ENCODE data around the gene IGFL2. TPM values are rescaled to one million over a fixed set of nuclear protein-coding genes. Genes with fewer than 3 reads are reported as not detected.

IGFL2 gene
- total and polyA plus RNA-seq, 10 of the 15 experiments (the other 5 are each of a cell fraction or from before 2014, with no cell fraction given), result 0.19 TPM; not detected in 9

- DNase-seq (ENCODE audit: low read depth, low spot score), result no peak
- CTCF ChIA-PET, result no interaction called here
These were observed 58.1 kb downstream of the IGFL2 start for GRCh38 chr19:46206176-46206575.

More at GRCh38 chr19:46206176-46206575, 58.1 kb downstream of the IGFL2 start:
- Histone ChIP-seq H4K20me1 (ENCODE audit: control insufficient read depth, insufficient read depth) (no peaks in the 10 kb centered on the region), H3K27ac (ENCODE audit: control insufficient read depth, insufficient read depth) (no peak overlapping the region), H3K79me2 (ENCODE audit: control insufficient read depth, insufficient read depth, low read length) (no peaks in the 10 kb centered on the region), H3K4me3 (no peak overlapping the region), H3K27me3 (replicated peaks in 1 of 2; ENCODE audit: control insufficient read depth in 2 of 2, insufficient read depth in 2 of 2, low read length in 1 of 2) (peaks cover 0 to 2% of the 10 kb centered on the region in 2 experiments; a peak in 3 of 4 replicates), H3K4me2 (ENCODE audit: control insufficient read depth, insufficient read depth) (no peak overlapping the region), H3K9ac (ENCODE audit: control insufficient read depth, insufficient read depth, low read length) (no peak overlapping the region), H3K36me3 (ENCODE audit: control insufficient read depth in 2 of 2, insufficient read depth in 2 of 2, low read length in 1 of 2) (no peaks in the 10 kb centered on the region), H2AFZ (ENCODE audit: control insufficient read depth, low read depth, low read length) (no peak overlapping the region), H3K4me1 (ENCODE audit: control insufficient read depth, insufficient read depth, low read length) (no peaks in the 10 kb centered on the region), H3K9me3 (replicated peaks; ENCODE audit: control insufficient read depth, insufficient read depth, low read length) (no peaks in the 10 kb centered on the region)
- SMC1A ChIA-PET (ENCODE audit: uncharacterized antibody, unreplicated experiment), result no interaction called here
- TF ChIP-seq EZH2 (IDR thresholded peaks at IDR 0.05; ENCODE audit: borderline replicate concordance, control insufficient read depth, low read depth, low read length) (no peak), SREBF2 (IDR thresholded peaks at IDR 0.05; ENCODE audit: low read length) (no peak), PBX3 (IDR thresholded peaks at IDR 0.05; ENCODE audit: insufficient replicate concordance, low read depth, low read length) (no peak), MEF2A (IDR thresholded peaks at IDR 0.05; ENCODE audit: insufficient read depth, low read depth, low read length) (no peak), PKNOX1 (IDR thresholded peaks at IDR 0.05) (no peak), NBN (IDR thresholded peaks at IDR 0.05) (no peak), ZBTB11 (CRISPR knock-in tag; IDR thresholded peaks at IDR 0.05) (no peak), ZNF217 (IDR thresholded peaks at IDR 0.05) (no peak), BHLHE40 (IDR thresholded peaks at IDR 0.05; ENCODE audit: borderline replicate concordance in 1 of 2, low read depth in 2 of 2, low read length in 1 of 2) (no peak), NFYB (IDR thresholded peaks at IDR 0.05; ENCODE audit: insufficient read depth, low read depth, low read length) (no peak), ELK1 (IDR thresholded peaks at IDR 0.05; ENCODE audit: low read depth, low read length) (no peak), CHD2 (IDR thresholded peaks at IDR 0.05; ENCODE audit: borderline replicate concordance, low read depth, low read length) (no peak), POLR2A (IDR thresholded peaks at IDR 0.05; ENCODE audit: low read depth, low read length) (no peak), GATAD2B (conservative IDR thresholded peaks at IDR 0.05; ENCODE audit: low read depth) (no peak), POLR2AphosphoS5 (IDR thresholded peaks at IDR 0.05; ENCODE audit: low read length) (no peak), CBFB (IDR thresholded peaks at IDR 0.05; ENCODE audit: low read depth) (no peak), BMI1 (IDR thresholded peaks at IDR 0.05; ENCODE audit: borderline replicate concordance) (no peak)
- 5% methylated on average over 4 of the region's 5 CpGs for WGBS (ENCODE audit: insufficient coverage, insufficient replicate concordance, low lambda C conversion rate, missing lambda C conversion rate)
- ATAC-seq (no peak), FAIRE-seq (no peak)
- POLR2A ChIA-PET, result no interaction called here
- in situ Hi-C loops (cut with MboI) (no loop called here), intact Hi-C loops (cut with micrococcal nuclease; ENCODE audit: unreplicated experiment) (no loop called here)
- RAD21 ChIA-PET (ENCODE audit: unreplicated experiment), result no interaction called here
- BruUV-seq (replicated peaks), result no TSS peak
